Lung (tissue), 12 donors: ENCODE results near the gene CD27. TPM values are rescaled to one million over a fixed set of nuclear protein-coding genes. Genes with fewer than 3 reads are reported as not detected.

ENCODE experiments used
- ATAC-seq: fragments of 200-7000 bp; cut with Tn5 transposase; one replicate; pipeline ENCODE4 v1.9.1; 2020; ENCODE audit warnings: moderate number of reproducible peaks; ENCODE audit not compliant: insufficient read depth, low FRiP score
- DNase-seq, 3 donors: peaks; one replicate each; pipeline ENCODE4 v3.0.0-alpha.2; 2013 to 2017
- H3K27ac ChIP-seq, 2 donors: one replicate each; pipeline ENCODE4 v1.5.1; 2013; ENCODE audit warnings: mild to moderate bottlenecking in 2 of 2, moderate library complexity in 2 of 2, control low read depth in 1 of 2, inconsistent platforms in 1 of 2, low read depth in 1 of 2, low read length in 1 of 2
- H3K27me3 ChIP-seq, 3 donors: one replicate each; pipeline ENCODE4 v1.5.1; 2013; ENCODE audit warnings: low read length in 2 of 3; ENCODE audit not compliant: control insufficient read depth in 3 of 3, insufficient read depth in 3 of 3
- H3K36me3 ChIP-seq, 4 donors: one replicate each; pipeline ENCODE4 v1.5.1; 2013; ENCODE audit warnings: low read length in 4 of 4, mild to moderate bottlenecking in 1 of 4, moderate library complexity in 1 of 4; ENCODE audit not compliant: control insufficient read depth in 4 of 4, insufficient read depth in 4 of 4
- H3K4me1 ChIP-seq, 5 donors: one replicate each; pipeline ENCODE4 v1.5.1; 2013; ENCODE audit warnings: low read length in 5 of 5, mild to moderate bottlenecking in 2 of 5, moderate library complexity in 1 of 5; ENCODE audit not compliant: control insufficient read depth in 5 of 5, insufficient read depth in 5 of 5
- H3K4me3 ChIP-seq: one replicate; pipeline ENCODE4 v1.5.1; 2013; ENCODE audit warnings: mild to moderate bottlenecking, control low read depth, moderate library complexity
- H3K9ac ChIP-seq, 2 donors: one replicate each; pipeline ENCODE4 v1.5.1; 2013; ENCODE audit warnings: low read length in 2 of 2, control low read depth in 1 of 2; ENCODE audit not compliant: insufficient read depth in 1 of 2
- H3K9me3 ChIP-seq, 4 donors: one replicate each; pipeline ENCODE4 v1.5.1; 2013; ENCODE audit warnings: low read length in 3 of 4, mild to moderate bottlenecking in 1 of 4, moderate library complexity in 1 of 4; ENCODE audit not compliant: control insufficient read depth in 4 of 4, insufficient read depth in 3 of 4
- WGBS, 2 donors: extraction: QIAGEN DNeasy Blood & Tissue Kit; methylation state at CpG; one replicate each; pipeline ENCODE4 v1.1.7; 2013; 5-methylcytosine and 5-hydroxymethylcytosine counted together
- polyA plus RNA-seq, 2 donors: library from polyadenylated mRNA; stranded (reverse); fragments of 200-250 nt; gene quantifications; one replicate each; pipeline ENCODE4 v1.2.1, GENCODE V29; 2013
- total RNA-seq, 2 donors: library from RNA; depleted of rRNA in 1 of 2; stranded (reverse); fragments of >200 nt in 1 of 2; gene quantifications; one replicate each; pipeline ENCODE4 v1.2.1, GENCODE V29; 2014 to 2021
- TF ChIP-seq, protein P1 (sequence below): IDR thresholded peaks from 2 replicates; pipeline ENCODE4 v1.5.1; 2012; ENCODE audit warnings: mild to moderate bottlenecking; ENCODE audit errors: control extremely low read depth, extremely low read depth
- donor health status: control.
- donor health status: control.
- donor health status: Bipolar disorder and iron deficiency.
- donor health status: healthy.
- donor health status: DM: yes; HTN: yes; CAD: no.

Gene CD27
- total and polyA plus RNA-seq, 4 donors = 1.5 to 3.1 (median 1.9) TPM

DNA sequence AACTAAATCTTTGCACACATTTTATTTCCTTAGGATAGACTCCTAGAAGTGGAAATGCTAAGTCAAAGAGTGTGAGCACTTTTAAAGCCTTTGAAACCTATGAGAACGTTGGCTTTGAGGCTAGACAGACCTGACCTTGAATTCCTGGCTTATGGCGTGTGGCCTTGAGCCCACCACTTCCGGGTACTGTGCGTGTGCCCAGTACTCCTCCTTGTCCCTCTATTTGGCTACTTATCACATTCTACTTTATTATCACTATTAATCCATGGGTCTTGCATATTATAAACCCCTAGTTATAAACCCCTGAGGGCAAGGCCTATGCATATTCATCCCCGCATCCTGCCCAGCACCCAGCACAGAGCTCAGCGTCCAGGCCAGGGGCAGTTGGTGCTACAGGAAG, 26.0 kb upstream of the CD27 start:
- no peak overlapping the region for H3K27ac ChIP-seq
- ATAC-seq (no peak), DNase-seq (no peak)
- TF ChIP-seq, protein P1, sequence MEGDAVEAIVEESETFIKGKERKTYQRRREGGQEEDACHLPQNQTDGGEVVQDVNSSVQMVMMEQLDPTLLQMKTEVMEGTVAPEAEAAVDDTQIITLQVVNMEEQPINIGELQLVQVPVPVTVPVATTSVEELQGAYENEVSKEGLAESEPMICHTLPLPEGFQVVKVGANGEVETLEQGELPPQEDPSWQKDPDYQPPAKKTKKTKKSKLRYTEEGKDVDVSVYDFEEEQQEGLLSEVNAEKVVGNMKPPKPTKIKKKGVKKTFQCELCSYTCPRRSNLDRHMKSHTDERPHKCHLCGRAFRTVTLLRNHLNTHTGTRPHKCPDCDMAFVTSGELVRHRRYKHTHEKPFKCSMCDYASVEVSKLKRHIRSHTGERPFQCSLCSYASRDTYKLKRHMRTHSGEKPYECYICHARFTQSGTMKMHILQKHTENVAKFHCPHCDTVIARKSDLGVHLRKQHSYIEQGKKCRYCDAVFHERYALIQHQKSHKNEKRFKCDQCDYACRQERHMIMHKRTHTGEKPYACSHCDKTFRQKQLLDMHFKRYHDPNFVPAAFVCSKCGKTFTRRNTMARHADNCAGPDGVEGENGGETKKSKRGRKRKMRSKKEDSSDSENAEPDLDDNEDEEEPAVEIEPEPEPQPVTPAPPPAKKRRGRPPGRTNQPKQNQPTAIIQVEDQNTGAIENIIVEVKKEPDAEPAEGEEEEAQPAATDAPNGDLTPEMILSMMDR = no peak
- H3K9ac ChIP-seq = no peak overlapping the region
- 79 to 96% methylated on average over 6 of the region's 6 CpGs for WGBS, 2 donors
- H3K36me3 ChIP-seq = no peaks in the 10 kb centered on the region
- peaks cover 0 to 2% (median 0%) of the 10 kb centered on the region in 5 donors for H3K4me1 ChIP-seq
- H3K4me3 ChIP-seq = no peak overlapping the region
- H3K9me3 ChIP-seq = no peaks in the 10 kb centered on the region
- no peaks in the 10 kb centered on the region for H3K27me3 ChIP-seq

DNA sequence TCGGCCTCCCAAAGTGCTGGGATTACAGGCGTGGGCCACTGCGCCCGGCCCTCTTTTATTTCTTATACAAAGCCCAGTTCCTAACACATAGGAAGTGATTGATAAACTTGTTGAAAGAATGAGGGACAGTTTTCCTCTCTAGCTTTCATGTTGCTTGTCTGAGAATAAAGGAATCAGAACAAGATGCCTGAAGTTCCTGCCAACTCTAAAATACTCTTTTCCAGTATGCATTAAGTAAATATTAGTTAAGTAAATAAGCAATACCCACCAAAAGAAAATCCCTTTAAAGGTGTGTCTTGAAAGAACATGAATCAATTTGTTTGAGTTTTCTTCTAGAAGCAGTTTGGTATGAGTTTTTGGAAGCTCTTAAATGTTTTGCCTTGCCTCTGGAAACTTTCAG, 24.4 kb upstream of the CD27 start:
- Histone ChIP-seq H3K27ac (no peak overlapping the region), H3K27me3 (no peaks in the 10 kb centered on the region), H3K9ac (no peak overlapping the region), H3K4me3 (no peak overlapping the region), H3K9me3 (no peaks in the 10 kb centered on the region), H3K36me3 (no peaks in the 10 kb centered on the region), H3K4me1 (peaks cover 0 to 3% (median 0%) of the 10 kb centered on the region in 5 donors)
- DNase-seq (peak in 1 of 3 donors; percentile 12), ATAC-seq (no peak)
- TF ChIP-seq, protein P1 = no peak
- WGBS, 2 donors = 36 to 72% methylated on average over 4 of the region's 4 CpGs

DNA sequence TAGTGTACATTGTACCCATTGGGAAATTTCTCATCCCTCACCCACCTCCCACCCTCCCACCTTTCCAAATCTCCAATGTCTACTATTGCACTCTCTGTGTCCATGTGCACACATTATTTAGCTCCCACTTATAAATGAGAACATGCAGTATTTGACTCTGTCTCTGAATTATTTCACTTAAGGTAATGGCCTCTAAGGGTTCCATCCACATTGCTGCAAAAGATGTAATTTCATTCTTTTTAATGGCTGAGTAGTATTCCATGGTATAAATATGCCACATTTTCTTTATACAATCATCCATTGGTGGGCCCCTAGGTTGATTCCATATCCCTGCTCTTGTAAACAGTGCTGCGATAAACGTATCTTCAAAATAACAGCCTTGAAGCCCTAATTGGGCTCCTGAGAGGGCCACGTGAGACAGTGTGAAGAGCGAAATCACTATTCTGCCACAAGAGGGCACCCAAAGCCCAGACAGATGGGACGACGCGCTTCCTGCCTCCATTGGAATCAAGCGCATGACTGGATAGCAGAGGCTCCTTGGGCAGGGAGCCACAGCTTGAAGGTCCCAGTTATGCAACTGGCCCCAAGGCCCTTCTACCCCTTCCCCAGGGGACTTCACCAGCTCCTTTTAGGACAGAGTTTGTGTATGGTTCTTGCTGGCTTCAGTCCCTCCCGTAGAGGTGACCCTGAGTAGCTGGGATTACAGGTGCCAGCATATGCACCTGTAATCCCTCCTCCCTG, 21.3 kb upstream of the CD27 start:
- peak; percentile 83 to 93 (median 92) for DNase-seq
- Histone ChIP-seq H3K36me3 (no peaks in the 10 kb centered on the region), H3K4me1 (peaks cover 0 to 3% (median 0%) of the 10 kb centered on the region in 5 donors), H3K9ac (no peak overlapping the region), H3K27me3 (no peaks in the 10 kb centered on the region), H3K4me3 (no peak overlapping the region), H3K27ac (peak overlapping the region in 1 of 2 donors; percentile 1), H3K9me3 (no peaks in the 10 kb centered on the region)
- TF ChIP-seq, protein P1 = peak; percentile 89
- WGBS, 2 donors = 5 to 6% methylated on average over 9 of the region's 9 CpGs
- peak; percentile 89 for ATAC-seq
